ENCODE results near the gene TMCO2.

DNA sequence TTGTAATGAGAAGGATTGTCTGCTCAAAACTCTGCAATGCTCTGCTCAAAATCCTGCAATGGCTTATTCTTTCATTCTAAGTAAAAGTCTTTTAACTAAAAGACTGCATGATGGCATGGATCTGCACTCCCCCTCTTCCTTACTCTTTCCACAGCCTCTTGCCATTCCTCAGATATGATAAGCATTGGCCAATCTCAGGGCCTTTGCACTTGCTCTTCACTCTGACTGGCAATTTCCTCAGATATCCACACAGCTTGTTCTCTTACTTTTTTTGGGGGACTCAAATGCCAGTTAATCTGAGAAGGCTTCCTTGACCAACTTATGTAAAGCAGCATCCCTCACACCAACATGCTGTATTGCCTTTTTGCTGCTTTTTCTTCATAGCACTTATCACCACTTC lies 7.5 kb downstream of the TMCO2 start:
- TF ChIP-seq SIN3A (IDR thresholded peaks at IDR 0.05; ENCODE audit: borderline replicate concordance, insufficient read depth, low read length) (no peak), POLR2AphosphoS5 (IDR thresholded peaks at IDR 0.05; ENCODE audit: low read depth, low read length) (no peak)
- TF ChIP-seq, protein P1, sequence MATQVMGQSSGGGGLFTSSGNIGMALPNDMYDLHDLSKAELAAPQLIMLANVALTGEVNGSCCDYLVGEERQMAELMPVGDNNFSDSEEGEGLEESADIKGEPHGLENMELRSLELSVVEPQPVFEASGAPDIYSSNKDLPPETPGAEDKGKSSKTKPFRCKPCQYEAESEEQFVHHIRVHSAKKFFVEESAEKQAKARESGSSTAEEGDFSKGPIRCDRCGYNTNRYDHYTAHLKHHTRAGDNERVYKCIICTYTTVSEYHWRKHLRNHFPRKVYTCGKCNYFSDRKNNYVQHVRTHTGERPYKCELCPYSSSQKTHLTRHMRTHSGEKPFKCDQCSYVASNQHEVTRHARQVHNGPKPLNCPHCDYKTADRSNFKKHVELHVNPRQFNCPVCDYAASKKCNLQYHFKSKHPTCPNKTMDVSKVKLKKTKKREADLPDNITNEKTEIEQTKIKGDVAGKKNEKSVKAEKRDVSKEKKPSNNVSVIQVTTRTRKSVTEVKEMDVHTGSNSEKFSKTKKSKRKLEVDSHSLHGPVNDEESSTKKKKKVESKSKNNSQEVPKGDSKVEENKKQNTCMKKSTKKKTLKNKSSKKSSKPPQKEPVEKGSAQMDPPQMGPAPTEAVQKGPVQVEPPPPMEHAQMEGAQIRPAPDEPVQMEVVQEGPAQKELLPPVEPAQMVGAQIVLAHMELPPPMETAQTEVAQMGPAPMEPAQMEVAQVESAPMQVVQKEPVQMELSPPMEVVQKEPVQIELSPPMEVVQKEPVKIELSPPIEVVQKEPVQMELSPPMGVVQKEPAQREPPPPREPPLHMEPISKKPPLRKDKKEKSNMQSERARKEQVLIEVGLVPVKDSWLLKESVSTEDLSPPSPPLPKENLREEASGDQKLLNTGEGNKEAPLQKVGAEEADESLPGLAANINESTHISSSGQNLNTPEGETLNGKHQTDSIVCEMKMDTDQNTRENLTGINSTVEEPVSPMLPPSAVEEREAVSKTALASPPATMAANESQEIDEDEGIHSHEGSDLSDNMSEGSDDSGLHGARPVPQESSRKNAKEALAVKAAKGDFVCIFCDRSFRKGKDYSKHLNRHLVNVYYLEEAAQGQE (IDR thresholded peaks at IDR 0.05; ENCODE audit: insufficient read depth in 1 of 2, low read depth in 2 of 2, low read length in 2 of 2), result no peak
